Lower lobe of right lung (tissue), 2 donors: ENCODE data around the gene POLR3A. TPM values are rescaled to one million over a fixed set of nuclear protein-coding genes. Genes with fewer than 3 reads are reported as not detected.
"Not testable (repeated sequence)": the region's sequence is repeated elsewhere in the genome, so short reads cannot be mapped to it uniquely, and the experiment has no call there.

Experiments
- ATAC-seq, 2 donors: fragments of 200-7000 bp; cut with Tn5 transposase; one replicate each; pipeline ENCODE4 v1.9.1; 2020 to 2022; ENCODE audit warnings: mild to moderate bottlenecking in 2 of 2, moderate library complexity in 2 of 2
- DNase-seq: peaks from one replicate; pipeline ENCODE4 v3.0.0-alpha.2; 2020
- H3K27ac ChIP-seq: fragments of 200-600 bp; one replicate; pipeline ENCODE4 v1.8.0; 2022
- H3K27me3 ChIP-seq: fragments of 200-600 bp; one replicate; pipeline ENCODE4 v1.8.0; 2022; ENCODE audit warnings: low read depth
- H3K36me3 ChIP-seq: fragments of 200-600 bp; one replicate; pipeline ENCODE4 v1.8.0; 2022; ENCODE audit warnings: mild to moderate bottlenecking
- H3K4me1 ChIP-seq: fragments of 200-600 bp; one replicate; pipeline ENCODE4 v1.8.0; 2022
- H3K4me3 ChIP-seq: fragments of 200-600 bp; one replicate; pipeline ENCODE4 v1.8.0; 2022; ENCODE audit warnings: mild to moderate bottlenecking
- H3K9me3 ChIP-seq: fragments of 200-600 bp; one replicate; pipeline ENCODE4 v1.8.0; 2022
- CTCF ChIP-seq: fragments of 200-600 bp; IDR thresholded peaks from one replicate; pipeline ENCODE4 v1.8.0; 2022; ENCODE audit warnings: antibody characterized with exemption, mild to moderate bottlenecking
- intact Hi-C: fragments of 100-400 bp; cut with DNase I; formaldehyde crosslinking; loops from one replicate; pipeline ENCODE4 v1.11.0; 2022
- total RNA-seq: library from RNA; stranded (reverse); fragmentation: NEBNext Ultra II Directional; extraction: Animal tissue kit (Norgen Biotek cat#: 25700); gene quantifications from one replicate; pipeline ENCODE4 v1.2.1, GENCODE V29; 2021
- donor health status: DM: no; HTN: yes; CAD: no; lungs with severe emphysema.

POLR3A gene
- total RNA-seq, 1 donor from 2014 or later, result 11.2 TPM

GRCh38 chr10:78004215-78005026 lies 24.9 kb downstream of the POLR3A start:
- Histone ChIP-seq H3K4me3 (no peak overlapping the region), H3K27me3 (no peaks in the 10 kb centered on the region), H3K27ac (no peak overlapping the region), H3K36me3 (peaks cover 100% of the 10 kb centered on the region), H3K4me1 (no peaks in the 10 kb centered on the region), H3K9me3 (no peaks in the 10 kb centered on the region)
- DNase-seq (no peak), ATAC-seq (no peak)
- TF ChIP-seq CTCF, result no peak
- intact Hi-C loops, result no loop called here

- DNase-seq, result no peak
- H3K27me3 ChIP-seq, result no peaks in the 10 kb centered on the region
- intact Hi-C loops, result no loop called here
- TF ChIP-seq CTCF, result no peak
- H3K4me3 ChIP-seq, result no peak overlapping the region
- H3K27ac ChIP-seq, result no peak overlapping the region
- peaks cover 94% of the 10 kb centered on the region for H3K36me3 ChIP-seq
- H3K9me3 ChIP-seq, result no peaks in the 10 kb centered on the region
- no peak for ATAC-seq
- no peaks in the 10 kb centered on the region for H3K4me1 ChIP-seq
These were observed 26.6 kb downstream of the POLR3A start for GRCh38 chr10:78002541-78003288.

- no peak for ATAC-seq
- Histone ChIP-seq H3K27ac (no peak overlapping the region), H3K36me3 (peaks cover 77% of the 10 kb centered on the region), H3K9me3 (no peaks in the 10 kb centered on the region), H3K4me1 (no peaks in the 10 kb centered on the region), H3K4me3 (no peak overlapping the region), H3K27me3 (no peaks in the 10 kb centered on the region)
- no peak for TF ChIP-seq CTCF
- intact Hi-C loops, result no loop called here
- DNase-seq, result no peak
These were observed 28.3 kb downstream of the POLR3A start for GRCh38 chr10:78000956-78001472.

GRCh38 chr10:78000206-78000605 lies 29.1 kb downstream of the POLR3A start:
- H3K27ac ChIP-seq, result no peak overlapping the region
- TF ChIP-seq CTCF, result no peak
- intact Hi-C loops, result no loop called here

GRCh38 chr10:77998780-77999179 lies 30.5 kb downstream of the POLR3A start:
- H3K4me1 ChIP-seq, intact Hi-C loops, DNase-seq, H3K9me3 ChIP-seq, H3K27ac ChIP-seq, ATAC-seq, H3K4me3 ChIP-seq, H3K27me3 ChIP-seq: not testable (repeated sequence)
- H3K36me3 ChIP-seq, result peaks cover 63% of the 10 kb centered on the region

More at GRCh38 chr10:78000206-78000605, 29.1 kb downstream of the POLR3A start:
- H3K36me3 ChIP-seq, result peaks cover 69% of the 10 kb centered on the region
- H3K4me3 ChIP-seq, result no peak overlapping the region
- no peaks in the 10 kb centered on the region for H3K4me1 ChIP-seq
- H3K9me3 ChIP-seq, result no peaks in the 10 kb centered on the region
- H3K27me3 ChIP-seq, result no peaks in the 10 kb centered on the region
- ATAC-seq (no peak), DNase-seq (no peak)
